GM18861 (cell line): ENCODE results near the gene ALLC.
"Not testable (repeated sequence)": the region's sequence is repeated elsewhere in the genome, so short reads cannot be mapped to it uniquely, and the experiment has no call there.

Experiments used
- ATAC-seq: cut with Tn5 transposase; IDR thresholded peaks from one replicate; pipeline ENCODE4 v1.9.1; 2021; ENCODE audit not compliant: unreplicated experiment

Gene ALLC

DNA sequence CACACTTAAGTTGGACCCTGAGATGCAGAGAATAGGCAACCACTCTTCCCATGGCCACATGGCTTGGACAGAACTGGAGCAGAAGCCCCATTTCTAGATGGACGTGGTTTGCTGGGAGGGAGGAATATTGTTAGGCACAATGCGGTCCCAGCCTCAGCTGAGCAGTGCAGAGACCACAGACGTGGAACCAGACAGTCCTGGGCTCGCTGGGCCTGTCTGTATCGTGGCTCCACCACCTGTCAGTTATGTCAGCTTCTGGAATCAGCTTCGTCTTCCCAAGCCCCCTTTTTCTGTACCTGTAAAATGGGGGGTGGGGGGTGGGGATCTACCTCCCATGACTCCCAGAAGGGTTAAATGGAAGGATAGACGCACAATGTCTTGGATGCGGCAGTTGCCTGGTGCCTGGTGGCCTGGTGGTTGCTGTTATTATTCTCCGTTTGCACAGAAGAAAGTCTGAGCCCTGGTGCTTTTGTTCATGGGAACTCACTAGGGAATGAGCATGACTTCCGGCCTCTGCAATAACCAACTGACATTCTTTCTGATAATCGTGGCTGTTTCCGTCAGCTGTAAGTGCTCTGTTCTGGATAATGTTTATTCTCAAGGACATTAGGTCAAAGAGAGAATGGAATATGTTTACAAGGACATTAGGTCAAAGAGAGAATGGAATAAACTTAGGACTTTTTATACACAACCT, 31.7 kb upstream of the ALLC start:
- no peak for ATAC-seq

- no peak for ATAC-seq
Observed at GRCh38 chr2:3626812-3627499, 31.0 kb upstream of the ALLC start.

- ATAC-seq = no peak
Observed at GRCh38 chr2:3627500-3628100, 30.4 kb upstream of the ALLC start.

- no peak for ATAC-seq
Observed at GRCh38 chr2:3628241-3628679, 29.7 kb upstream of the ALLC start.

GRCh38 chr2:3628800-3629199, 29.2 kb upstream of the ALLC start:
- ATAC-seq = no peak

DNA sequence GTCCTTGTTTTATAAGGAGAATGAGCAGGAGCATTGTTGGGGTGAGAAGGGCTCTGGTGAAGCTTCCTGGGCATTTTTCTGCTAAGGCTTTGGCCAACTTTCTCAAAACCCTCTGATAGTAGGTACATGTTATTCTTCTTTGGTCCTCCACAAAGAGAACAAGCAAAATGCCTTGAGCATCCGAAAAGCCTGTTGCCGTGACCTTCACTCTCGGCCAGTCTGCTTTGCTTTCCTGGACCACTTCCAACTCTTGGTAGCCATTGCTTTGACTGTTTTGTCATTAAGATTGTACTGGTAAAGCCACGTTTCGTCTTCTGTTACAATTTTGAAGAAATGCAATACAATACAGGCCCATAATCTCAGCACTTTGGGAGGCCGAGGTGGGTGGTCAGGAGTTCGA, 27.4 kb upstream of the ALLC start:
- no peak for ATAC-seq

- ATAC-seq = no peak
Observed at GRCh38 chr2:3631161-3631850, 26.7 kb upstream of the ALLC start.

DNA sequence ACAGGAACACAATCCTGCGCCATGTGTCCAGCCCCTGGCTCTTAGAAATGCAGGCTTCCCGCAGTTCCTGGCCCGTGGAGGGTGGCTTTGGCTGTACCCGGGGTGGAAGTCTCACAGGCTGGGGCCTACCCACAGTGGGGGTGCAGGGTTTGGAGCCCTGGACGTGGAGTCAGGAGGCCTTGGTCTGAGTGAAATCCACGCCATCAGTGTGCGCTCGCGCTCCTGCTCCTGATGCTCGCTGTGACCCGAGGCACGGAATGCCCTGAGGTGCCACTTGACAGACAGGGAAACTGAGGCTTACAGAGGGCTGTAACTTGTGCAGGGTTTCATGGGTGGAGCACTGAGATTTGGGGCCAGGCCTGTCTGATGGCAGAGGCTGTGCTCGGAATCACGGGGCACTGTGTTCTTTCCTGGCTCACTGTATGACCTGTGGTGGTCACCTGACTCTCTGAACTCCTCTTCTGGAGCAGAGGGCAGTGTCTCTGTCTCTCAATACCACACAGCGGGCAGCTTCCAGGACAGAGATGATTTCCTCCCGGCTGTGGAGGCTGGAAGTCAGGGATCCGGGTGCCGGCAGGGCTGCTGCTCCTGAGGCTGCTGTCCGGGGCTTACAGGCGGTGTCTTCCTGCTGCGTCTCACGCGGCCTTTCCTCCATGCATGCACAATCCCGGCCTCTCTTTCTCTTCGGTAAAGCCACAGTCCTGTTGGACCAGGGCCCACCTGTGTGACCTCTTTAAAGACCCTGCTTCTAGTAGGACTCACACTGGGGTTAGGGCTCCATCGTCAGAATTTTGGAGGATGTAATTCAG, 25.9 kb upstream of the ALLC start:
- ATAC-seq = no peak

DNA sequence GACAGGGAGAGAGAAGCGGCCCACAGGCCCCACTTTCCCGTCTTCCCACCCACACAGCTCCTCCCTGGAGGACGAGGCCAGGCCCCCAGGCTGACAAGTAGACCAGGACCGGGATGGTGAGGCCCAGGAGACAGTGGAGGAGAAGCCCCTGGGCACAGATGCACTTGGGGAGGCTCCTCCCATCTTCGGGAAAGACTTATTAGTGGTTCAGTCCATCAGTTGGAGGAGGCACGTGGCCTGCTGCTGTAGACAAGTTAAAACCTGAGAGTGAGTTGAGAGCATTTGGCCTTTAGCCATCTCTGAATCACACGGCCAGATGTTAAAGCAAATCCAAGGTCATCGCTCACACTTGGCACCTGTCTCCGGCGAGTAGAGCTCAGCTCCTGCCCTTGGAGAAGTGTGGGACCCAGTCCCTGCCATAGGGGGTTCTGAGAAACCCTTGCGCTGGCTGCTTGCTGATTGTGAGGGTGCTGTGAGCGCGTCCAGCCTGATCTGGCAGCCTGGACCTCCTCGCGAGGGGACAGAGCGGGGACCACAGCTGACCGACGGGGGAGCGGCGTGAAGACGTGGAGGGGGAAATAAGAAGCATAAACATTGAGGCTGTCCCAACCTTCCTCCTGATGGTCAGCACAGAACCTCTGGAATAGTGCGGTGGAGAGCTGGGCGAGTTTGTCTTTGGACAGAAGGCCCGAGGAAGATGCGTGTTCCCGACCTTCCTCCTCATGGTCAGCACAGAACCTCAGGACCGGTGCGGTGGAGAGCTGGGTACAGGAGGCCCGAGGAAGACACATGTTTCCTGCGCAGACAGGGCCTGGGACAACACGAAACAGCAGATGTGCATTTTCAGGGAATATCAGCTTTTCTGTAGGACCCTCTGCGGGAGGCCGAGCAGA, 24.7 kb upstream of the ALLC start:
- ATAC-seq = no peak

- no peak for ATAC-seq
Observed at GRCh38 chr2:3633982-3634595, 23.9 kb upstream of the ALLC start.

DNA sequence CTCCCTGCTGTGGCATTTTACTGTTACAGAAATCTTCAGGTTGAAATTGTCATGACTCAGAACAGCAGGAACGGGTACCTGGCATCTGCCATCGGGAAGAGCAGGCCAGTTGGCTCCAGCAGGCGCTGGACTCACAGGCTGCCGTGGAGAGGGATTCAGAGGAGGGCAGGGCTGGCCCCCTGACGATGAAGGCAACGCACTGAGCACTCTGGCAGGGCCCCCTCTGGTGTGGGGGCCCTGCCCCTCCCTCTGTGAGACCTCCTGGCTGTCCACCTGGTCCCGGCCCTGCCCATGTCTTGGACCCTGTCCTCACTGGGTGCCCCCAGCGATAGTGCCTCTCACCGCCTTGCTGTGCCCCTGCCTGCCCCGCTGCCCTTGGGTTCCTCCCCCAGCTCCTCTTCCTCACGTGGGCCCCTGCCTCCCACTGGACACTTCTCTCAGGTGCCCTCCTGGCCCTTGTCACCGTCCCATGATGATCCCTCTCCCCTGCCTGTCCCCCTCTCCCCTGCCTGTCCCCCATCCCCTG, 23.3 kb upstream of the ALLC start:
- no peak for ATAC-seq

DNA sequence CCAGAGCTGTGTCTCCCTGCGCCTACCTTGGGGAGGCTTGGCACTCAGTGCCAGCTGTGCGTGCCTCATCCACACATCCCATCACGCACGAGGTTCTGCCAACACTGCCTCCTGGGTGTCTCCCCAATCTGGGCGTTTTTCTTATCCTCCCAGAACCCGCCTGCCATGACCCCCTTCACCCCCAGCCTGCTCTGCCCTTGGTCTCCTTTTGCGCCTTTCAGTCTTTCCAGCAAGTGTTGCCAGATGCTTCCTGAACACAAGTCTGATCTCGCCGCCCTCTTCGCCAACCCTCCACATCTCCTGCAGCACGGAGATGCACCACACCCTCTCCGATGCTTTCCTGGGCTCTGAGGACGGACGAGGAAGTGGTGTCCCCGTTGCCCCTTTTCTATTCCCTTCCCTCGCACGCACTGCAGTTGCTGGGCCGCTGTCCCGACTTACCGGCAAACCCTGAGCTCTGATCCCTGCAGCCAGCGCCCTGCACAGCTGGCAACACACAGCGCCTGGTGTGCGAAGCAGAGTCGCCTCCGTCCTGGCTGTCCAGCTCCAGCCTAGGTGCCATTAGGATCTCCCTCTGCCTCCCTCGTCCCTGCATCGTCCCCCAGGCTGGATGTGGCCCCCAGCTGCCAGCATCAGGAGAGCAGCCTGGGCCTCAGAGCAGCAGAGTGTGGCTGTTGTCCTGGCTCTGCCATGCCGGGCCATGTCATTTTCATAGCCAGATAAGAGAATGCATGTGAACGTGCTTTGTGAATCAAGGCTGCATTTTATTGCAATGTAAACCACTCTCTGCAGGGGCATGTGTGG, 22.6 kb upstream of the ALLC start:
- ATAC-seq = no peak

DNA sequence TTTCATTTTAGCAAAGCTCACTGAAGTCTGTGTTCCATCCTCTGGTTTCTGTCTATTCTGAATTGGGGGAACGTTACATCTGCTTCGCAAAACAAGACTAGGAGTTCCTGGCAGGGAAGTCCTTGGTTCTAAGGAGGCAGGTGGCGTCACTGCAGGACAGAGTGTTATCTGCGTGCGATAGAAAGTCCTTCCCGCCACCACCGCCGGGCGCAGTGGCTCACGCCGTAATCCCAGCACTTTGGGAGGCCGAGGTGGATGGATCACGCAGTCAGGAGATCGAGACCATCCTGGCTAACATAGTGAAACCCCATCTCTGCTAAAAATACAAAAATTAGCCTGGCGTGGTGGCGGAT, 22.0 kb upstream of the ALLC start:
- not testable (repeated sequence) for ATAC-seq

- no peak for ATAC-seq
Observed at GRCh38 chr2:3636586-3637310, 21.3 kb upstream of the ALLC start.

DNA sequence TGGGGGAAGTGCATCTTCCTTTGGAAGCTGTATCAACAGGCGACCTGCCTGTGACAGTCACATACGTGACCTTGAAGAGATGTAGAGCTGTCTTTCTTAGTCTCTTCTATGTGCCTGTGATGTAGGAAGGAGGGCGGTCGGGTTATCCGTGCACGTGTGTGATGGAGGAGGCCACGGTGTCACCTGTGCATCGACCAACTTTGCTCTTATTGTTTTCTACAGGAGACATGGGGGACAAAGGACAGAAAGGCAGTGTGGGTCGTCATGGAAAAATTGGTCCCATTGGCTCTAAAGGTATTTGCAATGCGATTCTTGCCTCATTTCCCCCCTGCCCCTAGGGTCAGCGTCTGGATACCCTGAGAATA, 20.7 kb upstream of the ALLC start:
- ATAC-seq = no peak

- ATAC-seq = no peak
Observed at GRCh38 chr2:3637692-3638455, 20.1 kb upstream of the ALLC start.

GRCh38 chr2:3638456-3638810, 19.6 kb upstream of the ALLC start:
- ATAC-seq = no peak
